GM21825 (cell line): Measurements from ENCODE around the gene DENR.
"Not testable (repeated sequence)": the region's sequence is repeated elsewhere in the genome, so short reads cannot be mapped to it uniquely, and the experiment has no call there.

Experiments
- ATAC-seq: cut with Tn5 transposase; IDR thresholded peaks from one replicate; pipeline ENCODE4 v1.9.1; 2021; ENCODE audit warnings: mild to moderate bottlenecking, moderate library complexity; ENCODE audit not compliant: unreplicated experiment

The DENR gene

GRCh38 chr12:122752464-122753318, at the start of gene DENR:
Gene DENR, plus strand, starts transcription at chr12:122752824. Its CDS starts 878 bp downstream, at chr12:122753702.
- peak; percentile 93 for ATAC-seq

GRCh38 chr12:122702890-122703611, 49.6 kb upstream of the DENR start, which contains the start of gene HCAR2:
Gene HCAR2, minus strand, starts transcription at chr12:122703357. Its CDS starts 74 bp downstream, at chr12:122703283.
- ATAC-seq = not testable (repeated sequence)

- not testable (repeated sequence) for ATAC-seq
These were observed 48.8 kb upstream of the DENR start for GRCh38 chr12:122703841-122704240.

GRCh38 chr12:122709287-122709686, 43.3 kb upstream of the DENR start:
- not testable (repeated sequence) for ATAC-seq

- ATAC-seq = not testable (repeated sequence)
These were observed 42.3 kb upstream of the DENR start for GRCh38 chr12:122710341-122710740.

- ATAC-seq = not testable (repeated sequence)
These were observed 41.4 kb upstream of the DENR start for GRCh38 chr12:122711266-122711665.

- ATAC-seq = not testable (repeated sequence)
These were observed 39.0 kb upstream of the DENR start for GRCh38 chr12:122713491-122714188.

- not testable (repeated sequence) for ATAC-seq
These were observed 37.4 kb upstream of the DENR start for GRCh38 chr12:122715211-122715610.

GRCh38 chr12:122716658-122717057, 36.0 kb upstream of the DENR start, which contains the start of gene HCAR3:
Gene HCAR3, minus strand, starts transcription at chr12:122716811. Its CDS starts 74 bp downstream, at chr12:122716737.
- ATAC-seq = not testable (repeated sequence)

- no peak for ATAC-seq
These were observed 31.5 kb upstream of the DENR start for GRCh38 chr12:122721057-122721545.

GRCh38 chr12:122722387-122722786, 30.2 kb upstream of the DENR start:
- no peak for ATAC-seq

- ATAC-seq = no peak
These were observed 27.9 kb upstream of the DENR start for GRCh38 chr12:122724641-122725243.

- ATAC-seq = no peak
These were observed 27.1 kb upstream of the DENR start for GRCh38 chr12:122725452-122726079.

GRCh38 chr12:122726080-122726558, 26.5 kb upstream of the DENR start:
- ATAC-seq = no peak

GRCh38 chr12:122729583-122730214, 22.9 kb upstream of the DENR start:
- ATAC-seq = no peak

GRCh38 chr12:122730215-122731014, 22.2 kb upstream of the DENR start, which contains the start of gene HCAR1:
Gene HCAR1, minus strand, starts transcription at chr12:122730844. Its CDS starts 505 bp downstream, at chr12:122730339.
- ATAC-seq = no peak

- no peak for ATAC-seq
These were observed 20.5 kb upstream of the DENR start for GRCh38 chr12:122732170-122732569.

- no peak for ATAC-seq
These were observed 20.0 kb upstream of the DENR start for GRCh38 chr12:122732611-122733010.
